Trophoblast cell (in vitro differentiated cells and primary cell): ENCODE measurements around the gene GP5. TPM values are rescaled to one million over a fixed set of nuclear protein-coding genes. Genes with fewer than 3 reads are reported as not detected.

Experiments
- DNase-seq, 2 donors: peaks; one replicate each; pipeline ENCODE4 v3.0.0-alpha.2; 2016
- H2AFZ ChIP-seq: 2 replicates; pipeline ENCODE4 v1.6.1; 2013; ENCODE audit warnings: low read length, moderate library complexity, mild to moderate bottlenecking; ENCODE audit not compliant: insufficient read depth, poor library complexity
- H2AK5ac ChIP-seq: 2 replicates; pipeline ENCODE4 v1.6.1; 2013; ENCODE audit warnings: mild to moderate bottlenecking, low read length
- H2BK120ac ChIP-seq: 2 replicates; pipeline ENCODE4 v1.6.1; 2013; ENCODE audit warnings: low read length, mild to moderate bottlenecking, moderate library complexity; ENCODE audit not compliant: insufficient read depth, poor library complexity
- H2BK12ac ChIP-seq: 2 replicates; pipeline ENCODE4 v1.6.1; 2013; ENCODE audit warnings: mild to moderate bottlenecking, low read length, moderate library complexity
- H2BK5ac ChIP-seq: 2 replicates; pipeline ENCODE4 v1.6.1; 2013; ENCODE audit warnings: low read length, low read depth, moderate library complexity, mild to moderate bottlenecking; ENCODE audit not compliant: poor library complexity
- H3K14ac ChIP-seq: 2 replicates; pipeline ENCODE4 v1.6.1; 2013; ENCODE audit warnings: mild to moderate bottlenecking, low read length
- H3K18ac ChIP-seq: 2 replicates; pipeline ENCODE4 v1.6.1; 2013; ENCODE audit warnings: mild to moderate bottlenecking, low read length
- H3K23ac ChIP-seq: 2 replicates; pipeline ENCODE4 v1.6.1; 2013; ENCODE audit warnings: low read length
- H3K27ac ChIP-seq: 2 replicates; pipeline ENCODE4 v1.5.1; 2013; ENCODE audit warnings: low read depth, mild to moderate bottlenecking, inconsistent platforms, low read length, moderate library complexity
- H3K27me3 ChIP-seq: 2 replicates; pipeline ENCODE4 v1.6.1; 2013; ENCODE audit warnings: inconsistent platforms, mild to moderate bottlenecking, low read length, moderate library complexity; ENCODE audit not compliant: insufficient read depth
- H3K36me3 ChIP-seq, 2 experiments: 1 replicate in 1 of 2; 2 replicates in 1 of 2; pipeline ENCODE4 v1.6.1; 2013; ENCODE audit warnings: low read length in 2 of 2, mild to moderate bottlenecking in 2 of 2, moderate library complexity in 1 of 2; ENCODE audit not compliant: insufficient read depth in 2 of 2, control insufficient read depth in 1 of 2
- H3K4ac ChIP-seq: 2 replicates; pipeline ENCODE4 v1.6.1; 2013; ENCODE audit warnings: low read depth, mild to moderate bottlenecking, low read length, moderate library complexity
- H3K4me1 ChIP-seq, 2 experiments: 1 replicate in 1 of 2; 2 replicates in 1 of 2; pipeline ENCODE4 v1.6.1; 2013; ENCODE audit warnings: low read length in 2 of 2, mild to moderate bottlenecking in 2 of 2, moderate library complexity in 1 of 2; ENCODE audit not compliant: insufficient read depth in 2 of 2, control insufficient read depth in 1 of 2
- H3K4me2 ChIP-seq: 2 replicates; pipeline ENCODE4 v1.6.1; 2013; ENCODE audit warnings: inconsistent platforms, mild to moderate bottlenecking, low read length, moderate library complexity
- H3K4me3 ChIP-seq: 2 replicates; pipeline ENCODE4 v1.5.1; 2013; ENCODE audit warnings: mild to moderate bottlenecking, low read depth, low read length, inconsistent platforms
- H3K79me1 ChIP-seq: one replicate; pipeline ENCODE4 v1.6.1; 2013; ENCODE audit warnings: low read length
- H3K79me2 ChIP-seq: 2 replicates; pipeline ENCODE4 v1.6.1; 2013; ENCODE audit warnings: low read length, mild to moderate bottlenecking; ENCODE audit not compliant: control insufficient read depth, insufficient read depth, poor library complexity
- H3K9ac ChIP-seq: 2 replicates; pipeline ENCODE4 v1.6.1; 2013; ENCODE audit warnings: mild to moderate bottlenecking, low read length
- H3K9me3 ChIP-seq: 2 replicates; pipeline ENCODE4 v1.6.1; 2013; ENCODE audit warnings: low read depth, mild to moderate bottlenecking, control low read depth, inconsistent platforms, low read length; ENCODE audit not compliant: insufficient read depth
- H4K12ac ChIP-seq: 2 replicates; pipeline ENCODE4 v1.6.1; 2013; ENCODE audit warnings: low read depth, mild to moderate bottlenecking, low read length, moderate library complexity
- H4K8ac ChIP-seq: 2 replicates; pipeline ENCODE4 v1.6.1; 2013; ENCODE audit warnings: low read depth, mild to moderate bottlenecking, low read length, moderate library complexity
- H4K91ac ChIP-seq: one replicate; pipeline ENCODE4 v1.6.1; 2013; ENCODE audit warnings: low read depth, mild to moderate bottlenecking, low read length, moderate library complexity
- WGBS: extraction: QIAGEN DNeasy Blood & Tissue Kit; methylation state at CpG from one replicate; pipeline ENCODE4 v1.1.7; 2013; ENCODE audit warnings: missing lambda C conversion rate; ENCODE audit not compliant: insufficient read length, insufficient coverage; ENCODE audit errors: extremely low coverage; 5-methylcytosine and 5-hydroxymethylcytosine counted together
- polyA plus RNA-seq: library from polyadenylated mRNA; stranded (reverse); fragments of 200-250 nt; gene quantifications from 2 replicates; pipeline ENCODE4 v1.2.3, GENCODE V29; 2013

GP5 gene, protein sequence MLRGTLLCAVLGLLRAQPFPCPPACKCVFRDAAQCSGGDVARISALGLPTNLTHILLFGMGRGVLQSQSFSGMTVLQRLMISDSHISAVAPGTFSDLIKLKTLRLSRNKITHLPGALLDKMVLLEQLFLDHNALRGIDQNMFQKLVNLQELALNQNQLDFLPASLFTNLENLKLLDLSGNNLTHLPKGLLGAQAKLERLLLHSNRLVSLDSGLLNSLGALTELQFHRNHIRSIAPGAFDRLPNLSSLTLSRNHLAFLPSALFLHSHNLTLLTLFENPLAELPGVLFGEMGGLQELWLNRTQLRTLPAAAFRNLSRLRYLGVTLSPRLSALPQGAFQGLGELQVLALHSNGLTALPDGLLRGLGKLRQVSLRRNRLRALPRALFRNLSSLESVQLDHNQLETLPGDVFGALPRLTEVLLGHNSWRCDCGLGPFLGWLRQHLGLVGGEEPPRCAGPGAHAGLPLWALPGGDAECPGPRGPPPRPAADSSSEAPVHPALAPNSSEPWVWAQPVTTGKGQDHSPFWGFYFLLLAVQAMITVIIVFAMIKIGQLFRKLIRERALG
- 0.01 TPM in 1 of 2 replicates, not detected in the other for polyA plus RNA-seq

DNA sequence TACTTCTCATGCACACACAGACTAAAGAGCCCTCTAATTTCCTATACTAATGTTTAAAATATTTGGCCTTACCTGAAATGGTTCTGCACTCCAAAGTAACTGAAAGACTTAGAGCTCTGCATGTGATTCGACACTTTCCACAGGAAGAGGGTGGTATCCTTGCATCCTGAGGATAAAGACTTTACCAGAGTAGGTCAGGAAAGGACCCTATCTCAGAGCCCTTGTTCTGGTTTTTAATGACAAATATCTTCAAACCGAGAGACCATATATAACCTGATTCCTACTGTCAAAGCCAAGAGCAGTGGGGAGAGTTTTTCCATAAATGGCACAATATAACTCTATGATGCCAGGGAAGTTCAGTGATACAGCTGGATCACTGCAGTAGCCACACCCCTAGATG lies at the start of gene GP5:
GP5 (minus strand) TSS at position 101 of the 400 bp plus-strand sequence. CDS start 984 bp downstream, outside the sequence.
- H3K18ac ChIP-seq: no peak within 1 kb of the TSS
- no CpG with 5 or more reads among the region's 2 CpGs for WGBS
- no peak within 1 kb of the TSS for H4K12ac ChIP-seq
- H4K91ac ChIP-seq: no peak within 1 kb of the TSS
- no peak within 1 kb of the TSS for H2BK120ac ChIP-seq
- no peak within 1 kb of the TSS for H4K8ac ChIP-seq
- no peak within 1 kb of the TSS for H3K4ac ChIP-seq
- H2AFZ ChIP-seq: no peak within 1 kb of the TSS
- no peak within 1 kb of the TSS for H3K4me3 ChIP-seq
- no peak within 1 kb of the TSS for H2AK5ac ChIP-seq
- H3K14ac ChIP-seq: no peak within 1 kb of the TSS
- peak within 1 kb of the TSS; percentile 38 for H3K4me2 ChIP-seq
- no peak within 1 kb of the TSS for H2BK12ac ChIP-seq
- H3K79me2 ChIP-seq: no peaks in the 10 kb centered on the region
- no peak for DNase-seq
- no peaks in the 10 kb centered on the region for H3K9me3 ChIP-seq
- peaks cover 6% of the 10 kb centered on the region for H3K27me3 ChIP-seq
- no peaks in the 10 kb centered on the region for H3K36me3 ChIP-seq
- H3K4me1 ChIP-seq: no peaks in the 10 kb centered on the region
- H3K23ac ChIP-seq: no peak within 1 kb of the TSS
- no peak within 1 kb of the TSS for H2BK5ac ChIP-seq
- H3K9ac ChIP-seq: no peak within 1 kb of the TSS
- no peaks in the 10 kb centered on the region for H3K79me1 ChIP-seq
- no peak within 1 kb of the TSS for H3K27ac ChIP-seq

DNA sequence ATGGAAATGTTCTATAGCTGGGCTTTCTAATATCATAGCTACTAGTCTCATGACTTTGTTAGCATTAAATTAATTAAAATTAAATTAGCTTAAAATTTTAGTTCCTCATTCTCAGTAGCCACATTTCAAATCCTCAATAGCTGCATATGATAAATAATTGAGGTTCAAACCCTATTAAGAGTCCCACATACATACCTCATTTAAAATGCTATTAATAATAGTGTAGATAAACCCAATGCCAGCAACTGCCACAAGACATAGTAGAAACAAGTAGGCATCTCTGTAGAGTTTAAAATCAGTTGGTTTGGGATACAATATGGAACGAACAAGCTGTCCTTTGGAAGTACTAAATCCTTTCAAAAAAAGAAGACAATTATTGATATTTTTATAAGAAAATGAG lies 48.6 kb upstream of the GP5 start:
- no peak overlapping the region for H2AK5ac ChIP-seq
- H2BK120ac ChIP-seq: no peak overlapping the region
- no peaks in the 10 kb centered on the region for H3K4me1 ChIP-seq
- H3K9me3 ChIP-seq: no peaks in the 10 kb centered on the region
- H3K14ac ChIP-seq: no peak overlapping the region
- H3K4me3 ChIP-seq: no peak overlapping the region
- H3K27me3 ChIP-seq: no peaks in the 10 kb centered on the region
- H3K79me2 ChIP-seq: no peaks in the 10 kb centered on the region
- no peaks in the 10 kb centered on the region for H3K79me1 ChIP-seq
- no peak overlapping the region for H3K4me2 ChIP-seq
- no CpG with 5 or more reads among the region's 1 CpG for WGBS
- H2BK5ac ChIP-seq: no peak overlapping the region
- no peak overlapping the region for H4K91ac ChIP-seq
- no peak overlapping the region for H2AFZ ChIP-seq
- no peak for DNase-seq
- H4K8ac ChIP-seq: no peak overlapping the region
- H2BK12ac ChIP-seq: no peak overlapping the region
- H3K4ac ChIP-seq: no peak overlapping the region
- peaks cover 10 to 21% of the 10 kb centered on the region in 2 experiments for H3K36me3 ChIP-seq
- no peak overlapping the region for H4K12ac ChIP-seq
- H3K18ac ChIP-seq: no peak overlapping the region
- no peak overlapping the region for H3K9ac ChIP-seq
- H3K27ac ChIP-seq: no peak overlapping the region
- no peak overlapping the region for H3K23ac ChIP-seq

DNA sequence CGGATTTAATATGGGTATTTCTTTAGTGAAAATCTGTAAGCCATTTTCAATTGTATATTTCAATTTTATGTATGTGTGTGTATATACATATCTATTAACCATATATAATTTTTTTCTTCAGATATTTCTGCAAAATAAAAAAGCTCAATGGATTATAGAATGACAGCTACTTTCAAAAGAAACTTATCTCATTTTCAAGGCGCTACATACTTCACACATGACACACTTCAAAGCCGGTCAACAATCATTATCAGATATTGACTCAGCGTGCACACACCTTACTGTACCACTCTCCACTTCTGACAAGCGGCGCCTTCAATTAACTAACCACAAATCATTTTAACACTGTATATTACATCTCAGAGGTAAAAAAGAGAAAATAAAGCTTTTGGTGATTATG lies 48.1 kb upstream of the GP5 start:
- peak in 1 of 2 donors; percentile 43 for DNase-seq
- H2BK5ac ChIP-seq: no peak overlapping the region
- no peak overlapping the region for H3K18ac ChIP-seq
- H2BK12ac ChIP-seq: no peak overlapping the region
- no peaks in the 10 kb centered on the region for H3K79me1 ChIP-seq
- H2AK5ac ChIP-seq: no peak overlapping the region
- H2AFZ ChIP-seq: no peak overlapping the region
- H3K4me3 ChIP-seq: no peak overlapping the region
- no peak overlapping the region for H4K91ac ChIP-seq
- no peak overlapping the region for H3K14ac ChIP-seq
- no CpG with 5 or more reads among the region's 6 CpGs for WGBS
- no peak overlapping the region for H3K4ac ChIP-seq
- no peak overlapping the region for H3K4me2 ChIP-seq
- no peaks in the 10 kb centered on the region for H3K79me2 ChIP-seq
- H3K9ac ChIP-seq: no peak overlapping the region
- H3K23ac ChIP-seq: no peak overlapping the region
- H3K27me3 ChIP-seq: no peaks in the 10 kb centered on the region
- H4K8ac ChIP-seq: no peak overlapping the region
- no peak overlapping the region for H2BK120ac ChIP-seq
- no peak overlapping the region for H4K12ac ChIP-seq
- H3K9me3 ChIP-seq: no peaks in the 10 kb centered on the region
- H3K4me1 ChIP-seq: no peaks in the 10 kb centered on the region
- peaks cover 10 to 20% of the 10 kb centered on the region in 2 experiments for H3K36me3 ChIP-seq
- no peak overlapping the region for H3K27ac ChIP-seq

DNA sequence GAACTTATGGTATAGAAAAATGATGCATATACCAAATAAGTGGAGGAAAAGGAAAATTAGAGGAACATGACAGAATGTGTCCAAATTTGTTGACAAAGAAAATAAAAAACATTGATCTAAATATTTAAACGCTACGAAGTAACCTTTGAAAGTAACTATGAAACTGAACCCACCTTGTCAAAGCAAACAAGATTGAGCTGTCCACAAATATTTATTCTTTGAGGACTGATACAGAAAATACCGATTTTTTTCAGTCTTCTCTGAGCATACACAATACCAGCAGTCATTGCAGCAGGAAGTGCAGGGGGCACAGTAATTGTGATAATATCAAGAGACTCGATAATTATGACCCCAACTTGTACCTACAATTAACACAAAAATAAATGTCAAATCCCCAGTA lies 47.7 kb upstream of the GP5 start:
- H3K36me3 ChIP-seq: peaks cover 10 to 16% of the 10 kb centered on the region in 2 experiments
- no peak overlapping the region for H3K27ac ChIP-seq
- no peak overlapping the region for H2AK5ac ChIP-seq
- no peak overlapping the region for H3K14ac ChIP-seq
- H3K4ac ChIP-seq: no peak overlapping the region
- no peak overlapping the region for H3K23ac ChIP-seq
- no peak overlapping the region for H2BK5ac ChIP-seq
- no peaks in the 10 kb centered on the region for H3K9me3 ChIP-seq
- no peaks in the 10 kb centered on the region for H3K79me2 ChIP-seq
- no CpG with 5 or more reads among the region's 4 CpGs for WGBS
- H2AFZ ChIP-seq: no peak overlapping the region
- H3K4me1 ChIP-seq: no peaks in the 10 kb centered on the region
- H4K12ac ChIP-seq: no peak overlapping the region
- no peak overlapping the region for H2BK12ac ChIP-seq
- no peaks in the 10 kb centered on the region for H3K27me3 ChIP-seq
- no peak overlapping the region for H4K91ac ChIP-seq
- no peak overlapping the region for H4K8ac ChIP-seq
- no peak overlapping the region for H3K9ac ChIP-seq
- H3K18ac ChIP-seq: no peak overlapping the region
- no peak overlapping the region for H3K4me2 ChIP-seq
- no peaks in the 10 kb centered on the region for H3K79me1 ChIP-seq
- no peak for DNase-seq
- no peak overlapping the region for H3K4me3 ChIP-seq
- H2BK120ac ChIP-seq: no peak overlapping the region
